Measurements from ENCODE around the gene ANKRD66. TPM values are rescaled to one million over a fixed set of nuclear protein-coding genes. Genes with fewer than 3 reads are reported as not detected.
"Not testable (repeated sequence)": the region's sequence is repeated elsewhere in the genome, so short reads cannot be mapped to it uniquely, and the experiment has no call there.

Gene ANKRD66
- polyA plus RNA-seq, 4 donors: 0.04 TPM; not detected in 3

DNA sequence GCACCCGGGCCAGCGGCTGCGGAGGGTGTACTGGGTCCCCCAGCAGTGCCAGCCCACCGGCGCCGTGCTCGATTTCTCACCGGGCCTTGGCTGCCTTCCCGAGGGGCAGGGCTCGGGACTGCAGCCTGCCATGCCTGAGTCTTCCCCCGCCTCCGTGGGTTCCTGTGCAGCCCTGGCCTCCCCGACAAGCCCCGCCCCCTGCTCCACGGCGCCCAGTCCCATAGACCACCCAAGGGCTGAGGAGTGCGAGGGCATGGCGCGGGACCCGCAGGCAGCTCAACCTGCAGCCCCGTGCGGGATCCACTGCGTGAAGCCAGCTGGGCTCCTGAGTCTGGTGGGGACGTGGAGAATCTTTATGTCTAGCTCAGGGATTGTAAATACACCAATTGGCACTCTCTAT is 28.0 kb downstream of the ANKRD66 start:
- FAIRE-seq; H3K27ac ChIP-seq (ENCODE audit: low read depth in 1 of 3, low read length in 2 of 3); H3K27me3 ChIP-seq (ENCODE audit: control insufficient read depth in 3 of 3, insufficient read depth in 3 of 3, low read length in 3 of 3); H3K4me1 ChIP-seq (ENCODE audit: control insufficient read depth in 3 of 3, insufficient read depth in 2 of 3, low read depth in 1 of 3, low read length in 2 of 3); H3K4me3 ChIP-seq (ENCODE audit: low read depth in 1 of 3, low read length in 3 of 3); DNase-seq; H3K36me3 ChIP-seq (ENCODE audit: control insufficient read depth in 3 of 3, insufficient read depth in 2 of 3, low read depth in 1 of 3, low read length in 3 of 3); H3K9me3 ChIP-seq (ENCODE audit: control insufficient read depth in 2 of 2, insufficient read depth in 1 of 2, low read depth in 1 of 2, low read length in 1 of 2): not testable (repeated sequence)
- 92 to 98% (median 97%) methylated on average over 19 to 24 of the region's 24 CpGs for WGBS, 3 donors

DNA sequence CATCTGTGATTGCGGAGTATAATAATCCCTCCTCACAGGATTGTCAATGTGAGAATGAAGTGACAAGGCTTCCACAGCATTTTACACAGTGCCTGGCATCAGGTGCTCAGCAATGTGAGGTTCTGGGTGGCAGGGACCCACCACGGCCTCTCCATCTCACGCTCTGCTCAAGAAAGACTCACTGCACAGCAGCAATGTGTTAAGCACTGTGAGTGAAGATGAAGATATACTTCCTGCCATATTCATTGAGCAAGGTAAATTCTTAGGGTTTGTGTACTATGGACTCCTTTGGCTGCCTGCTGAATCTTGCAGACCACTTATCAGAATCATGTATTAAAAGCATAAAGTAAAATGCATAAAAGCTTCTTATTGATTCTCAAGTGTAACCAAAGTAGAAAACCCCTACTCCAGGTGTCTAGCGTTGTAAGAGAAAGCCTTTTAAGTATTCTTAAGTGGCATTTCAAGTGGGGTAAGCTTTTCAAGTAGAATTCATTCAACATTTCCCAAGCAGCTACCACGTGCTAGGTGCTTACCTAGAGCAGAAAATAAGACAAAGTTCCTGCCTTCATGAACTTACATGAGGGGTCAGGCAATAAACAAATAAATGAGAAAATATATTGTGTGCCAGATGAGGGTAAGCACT is 29.5 kb downstream of the ANKRD66 start:
- no peak for FAIRE-seq
- WGBS, 3 donors: 85 to 91% (median 86%) methylated on average over 5 of the region's 5 CpGs
- DNase-seq: no peak
- no peaks in the 10 kb centered on the region for H3K9me3 ChIP-seq (ENCODE audit: control insufficient read depth in 2 of 2, insufficient read depth in 1 of 2, low read depth in 1 of 2, low read length in 1 of 2)
- peaks cover 0 to 6% (median 0%) of the 10 kb centered on the region in 3 donors for H3K4me1 ChIP-seq (ENCODE audit: control insufficient read depth in 3 of 3, insufficient read depth in 2 of 3, low read depth in 1 of 3, low read length in 2 of 3)
- H3K27ac ChIP-seq (ENCODE audit: low read depth in 1 of 3, low read length in 2 of 3): no peak overlapping the region
- H3K27me3 ChIP-seq (ENCODE audit: control insufficient read depth in 3 of 3, insufficient read depth in 3 of 3, low read length in 3 of 3): no peaks in the 10 kb centered on the region
- no peaks in the 10 kb centered on the region for H3K36me3 ChIP-seq (ENCODE audit: control insufficient read depth in 3 of 3, insufficient read depth in 2 of 3, low read depth in 1 of 3, low read length in 3 of 3)
- H3K4me3 ChIP-seq (ENCODE audit: low read depth in 1 of 3, low read length in 3 of 3): no peak overlapping the region

DNA sequence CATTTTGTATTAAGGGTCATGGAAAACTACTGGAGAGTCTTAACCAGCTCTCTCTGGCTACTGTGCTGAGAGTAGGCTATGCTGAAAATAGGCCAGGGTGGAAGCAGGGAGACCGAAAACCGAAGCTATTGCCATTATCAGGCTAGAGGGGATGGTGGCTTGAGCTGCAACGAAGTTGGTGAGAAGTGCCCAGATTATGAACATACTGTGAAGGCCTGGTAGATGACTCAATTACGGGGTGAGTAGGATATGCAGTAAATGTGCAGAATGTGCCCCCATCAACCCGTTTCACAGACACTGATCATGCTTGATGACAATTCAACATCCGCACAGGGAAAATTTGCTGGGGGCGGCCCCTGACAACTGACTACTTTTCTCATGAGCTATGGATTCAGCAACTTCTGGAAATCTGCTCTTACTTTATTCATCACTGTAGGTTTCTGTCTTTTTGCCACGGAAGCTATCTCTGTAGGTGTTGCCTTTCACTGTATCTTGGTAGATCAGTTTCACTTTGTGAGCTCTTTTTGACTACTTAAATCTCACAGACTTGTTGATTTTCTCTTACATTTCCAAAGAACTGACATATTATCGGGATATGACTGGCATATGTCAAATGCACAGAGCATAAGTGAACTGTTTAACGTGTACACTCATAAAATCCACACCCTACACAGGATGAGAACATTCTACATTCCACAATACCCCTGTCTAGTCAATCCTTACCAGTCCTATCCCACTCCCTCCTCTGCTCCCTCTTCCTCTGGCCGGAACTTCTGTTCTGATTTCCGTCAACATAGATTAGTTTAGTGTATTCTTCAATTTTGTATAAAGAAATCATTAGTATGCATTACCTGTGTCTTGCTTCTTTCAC is 31.0 kb downstream of the ANKRD66 start:
- 78 to 84% (median 81%) methylated on average over 12 of the region's 12 CpGs for WGBS, 3 donors
- H3K4me3 ChIP-seq (ENCODE audit: low read depth in 1 of 3, low read length in 3 of 3): no peak overlapping the region
- H3K27me3 ChIP-seq (ENCODE audit: control insufficient read depth in 3 of 3, insufficient read depth in 3 of 3, low read length in 3 of 3): no peaks in the 10 kb centered on the region
- H3K36me3 ChIP-seq (ENCODE audit: control insufficient read depth in 3 of 3, insufficient read depth in 2 of 3, low read depth in 1 of 3, low read length in 3 of 3): no peaks in the 10 kb centered on the region
- H3K9me3 ChIP-seq (ENCODE audit: control insufficient read depth in 2 of 2, insufficient read depth in 1 of 2, low read depth in 1 of 2, low read length in 1 of 2): no peaks in the 10 kb centered on the region
- H3K4me1 ChIP-seq (ENCODE audit: control insufficient read depth in 3 of 3, insufficient read depth in 2 of 3, low read depth in 1 of 3, low read length in 2 of 3): no peaks in the 10 kb centered on the region
- DNase-seq (no peak), FAIRE-seq (no peak)
- H3K27ac ChIP-seq (ENCODE audit: low read depth in 1 of 3, low read length in 2 of 3): no peak overlapping the region

DNA sequence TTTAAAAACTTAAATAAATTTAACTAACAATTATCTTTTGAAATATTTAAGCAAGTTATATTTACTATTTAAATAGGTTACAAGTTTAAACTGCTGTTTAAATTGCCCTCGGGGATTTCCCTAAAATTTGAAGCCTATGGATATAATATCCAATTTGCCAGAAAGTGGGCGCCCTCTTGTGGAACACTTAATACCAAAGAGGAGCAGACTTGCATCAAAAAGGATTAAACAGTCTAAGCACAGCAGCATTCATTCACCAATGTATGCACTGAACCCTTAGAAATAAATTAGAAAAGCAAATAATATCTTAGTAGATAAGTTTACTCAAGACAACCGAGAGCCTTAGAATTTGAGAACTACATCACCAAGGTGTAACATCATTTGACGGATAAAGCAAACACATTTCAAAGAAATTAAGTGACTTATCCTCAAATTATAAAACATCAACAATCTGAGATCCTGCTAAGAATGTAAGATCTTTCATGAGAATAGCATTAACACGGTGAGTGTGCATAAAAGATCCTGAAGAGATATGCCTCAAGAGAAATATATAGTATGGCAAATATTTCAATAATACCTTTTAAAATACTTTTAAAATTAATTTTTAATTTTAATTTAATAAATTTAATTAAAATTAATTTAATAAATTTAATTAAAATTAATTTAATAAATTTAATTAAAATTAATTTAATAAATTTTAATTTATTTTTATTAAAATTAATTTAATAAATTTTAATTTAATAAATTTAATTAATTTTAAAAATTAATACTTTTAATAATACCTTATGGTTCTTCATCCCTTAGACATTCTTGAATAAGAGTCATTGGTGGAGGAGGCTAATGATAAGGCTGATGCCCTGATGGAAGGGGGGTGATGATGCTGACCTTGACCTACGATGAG is 35.0 kb downstream of the ANKRD66 start:
- Histone ChIP-seq H3K27me3 (ENCODE audit: control insufficient read depth in 3 of 3, insufficient read depth in 3 of 3, low read length in 3 of 3) (no peaks in the 10 kb centered on the region), H3K4me1 (ENCODE audit: control insufficient read depth in 3 of 3, insufficient read depth in 2 of 3, low read depth in 1 of 3, low read length in 2 of 3) (peaks cover 0 to 8% (median 0%) of the 10 kb centered on the region in 3 donors), H3K9me3 (ENCODE audit: control insufficient read depth in 2 of 2, insufficient read depth in 1 of 2, low read depth in 1 of 2, low read length in 1 of 2) (no peaks in the 10 kb centered on the region), H3K27ac (ENCODE audit: low read depth in 1 of 3, low read length in 2 of 3) (no peak overlapping the region), H3K4me3 (ENCODE audit: low read depth in 1 of 3, low read length in 3 of 3) (no peak overlapping the region), H3K36me3 (ENCODE audit: control insufficient read depth in 3 of 3, insufficient read depth in 2 of 3, low read depth in 1 of 3, low read length in 3 of 3) (no peaks in the 10 kb centered on the region)
- FAIRE-seq: peak; percentile 99
- peak; percentile 71 to 76 for DNase-seq
- 32 to 38% (median 35%) methylated on average over 6 of the region's 6 CpGs for WGBS, 3 donors

DNA sequence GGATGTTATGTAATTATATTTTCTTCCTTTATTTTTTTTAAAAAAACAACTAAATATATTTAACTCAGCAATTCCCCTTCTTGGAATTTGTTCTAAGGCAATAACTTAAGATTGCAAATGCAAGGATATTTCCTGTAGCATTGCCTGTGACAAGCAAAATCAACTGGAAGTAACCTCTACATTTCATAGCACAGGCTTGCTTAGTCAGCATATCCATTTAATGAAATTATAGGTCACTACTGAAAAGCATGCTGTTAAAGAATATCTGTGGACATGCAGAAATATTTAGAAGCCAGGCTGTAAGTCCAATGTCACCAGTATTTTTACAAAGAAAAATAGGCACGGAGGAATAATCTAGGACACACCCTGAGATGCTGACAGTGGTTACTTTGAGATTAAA is 37.8 kb downstream of the ANKRD66 start:
- H3K4me3 ChIP-seq (ENCODE audit: low read depth in 1 of 3, low read length in 3 of 3): no peak overlapping the region
- 78 to 89% (median 81%) methylated on average over 1 of the region's 1 CpG for WGBS, 3 donors
- H3K4me1 ChIP-seq (ENCODE audit: control insufficient read depth in 3 of 3, insufficient read depth in 2 of 3, low read depth in 1 of 3, low read length in 2 of 3): peaks cover 0 to 33% (median 8%) of the 10 kb centered on the region in 3 donors
- no peaks in the 10 kb centered on the region for H3K36me3 ChIP-seq (ENCODE audit: control insufficient read depth in 3 of 3, insufficient read depth in 2 of 3, low read depth in 1 of 3, low read length in 3 of 3)
- H3K27me3 ChIP-seq (ENCODE audit: control insufficient read depth in 3 of 3, insufficient read depth in 3 of 3, low read length in 3 of 3): no peaks in the 10 kb centered on the region
- no peak for FAIRE-seq
- no peaks in the 10 kb centered on the region for H3K9me3 ChIP-seq (ENCODE audit: control insufficient read depth in 2 of 2, insufficient read depth in 1 of 2, low read depth in 1 of 2, low read length in 1 of 2)
- peak in 1 of 2 donors; percentile 11 for DNase-seq
- H3K27ac ChIP-seq (ENCODE audit: low read depth in 1 of 3, low read length in 2 of 3): no peak overlapping the region

DNA sequence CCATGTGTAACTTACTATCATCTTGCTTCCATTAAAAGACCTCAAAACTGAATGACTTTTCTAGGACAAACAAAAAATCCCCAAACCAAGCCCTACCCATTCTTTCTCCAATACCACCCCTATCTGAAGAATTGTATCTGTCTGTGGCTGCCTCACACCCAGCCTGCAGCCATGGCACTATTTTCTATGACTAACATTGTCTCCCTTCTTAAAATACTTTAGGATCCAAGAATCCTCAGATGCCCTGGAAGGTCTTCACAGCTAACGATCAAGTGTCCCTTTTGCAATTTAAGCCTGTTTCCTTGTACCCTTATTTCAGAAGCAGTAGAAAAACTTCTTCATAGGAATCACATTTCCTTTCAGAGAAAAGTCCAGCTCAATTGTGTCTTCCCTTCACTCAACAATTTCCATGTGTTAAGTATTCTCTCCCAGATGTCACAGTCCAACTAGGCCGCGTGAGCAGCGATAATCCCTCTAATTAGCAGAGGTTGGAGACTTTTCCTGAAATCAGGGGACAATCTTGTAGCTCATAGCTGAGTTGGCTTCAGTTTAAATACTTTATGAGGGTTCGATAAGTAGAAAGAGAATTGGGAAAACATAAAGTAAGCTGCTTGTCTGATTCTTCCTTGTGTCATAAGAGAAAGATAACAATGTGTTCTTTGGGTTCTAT is 41.3 kb downstream of the ANKRD66 start:
- peak in 1 of 2 donors; percentile 57 for DNase-seq
- no peaks in the 10 kb centered on the region for H3K36me3 ChIP-seq (ENCODE audit: control insufficient read depth in 3 of 3, insufficient read depth in 2 of 3, low read depth in 1 of 3, low read length in 3 of 3)
- no peak for FAIRE-seq
- 49 to 68% (median 61%) methylated on average over 5 of the region's 5 CpGs for WGBS, 3 donors
- H3K27me3 ChIP-seq (ENCODE audit: control insufficient read depth in 3 of 3, insufficient read depth in 3 of 3, low read length in 3 of 3): no peaks in the 10 kb centered on the region
- H3K4me3 ChIP-seq (ENCODE audit: low read depth in 1 of 3, low read length in 3 of 3): no peak overlapping the region
- no peaks in the 10 kb centered on the region for H3K9me3 ChIP-seq (ENCODE audit: control insufficient read depth in 2 of 2, insufficient read depth in 1 of 2, low read depth in 1 of 2, low read length in 1 of 2)
- peak overlapping the region in 1 of 3 donors; percentile 83 for H3K27ac ChIP-seq (ENCODE audit: low read depth in 1 of 3, low read length in 2 of 3)
- H3K4me1 ChIP-seq (ENCODE audit: control insufficient read depth in 3 of 3, insufficient read depth in 2 of 3, low read depth in 1 of 3, low read length in 2 of 3): peaks cover 4 to 58% (median 11%) of the 10 kb centered on the region in 3 donors

DNA sequence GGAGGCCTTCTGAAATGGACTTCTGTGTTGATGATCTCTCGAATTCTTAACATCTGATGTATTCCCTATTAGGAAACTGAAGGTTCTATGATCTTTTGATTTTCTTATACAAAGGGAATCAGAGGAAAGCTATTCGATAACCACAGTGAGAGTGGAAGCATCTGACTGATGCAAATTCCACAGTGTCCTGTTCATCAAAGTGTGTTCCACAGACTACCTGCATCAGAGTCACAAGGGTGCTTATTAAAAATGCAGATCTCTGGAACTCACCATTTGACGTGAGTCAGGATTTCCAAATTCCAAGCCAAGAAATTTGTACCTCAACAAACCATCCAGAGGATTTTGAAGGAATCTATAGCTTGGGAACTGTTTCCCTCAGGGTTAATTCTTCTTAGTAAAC is 42.1 kb downstream of the ANKRD66 start:
- FAIRE-seq (no peak), DNase-seq (no peak)
- H3K27me3 ChIP-seq (ENCODE audit: control insufficient read depth in 3 of 3, insufficient read depth in 3 of 3, low read length in 3 of 3): no peaks in the 10 kb centered on the region
- H3K4me3 ChIP-seq (ENCODE audit: low read depth in 1 of 3, low read length in 3 of 3): no peak overlapping the region
- no peaks in the 10 kb centered on the region for H3K36me3 ChIP-seq (ENCODE audit: control insufficient read depth in 3 of 3, insufficient read depth in 2 of 3, low read depth in 1 of 3, low read length in 3 of 3)
- H3K4me1 ChIP-seq (ENCODE audit: control insufficient read depth in 3 of 3, insufficient read depth in 2 of 3, low read depth in 1 of 3, low read length in 2 of 3): peaks cover 4 to 60% (median 11%) of the 10 kb centered on the region in 3 donors
- H3K27ac ChIP-seq (ENCODE audit: low read depth in 1 of 3, low read length in 2 of 3): peak overlapping the region in 1 of 3 donors; percentile 83
- no peaks in the 10 kb centered on the region for H3K9me3 ChIP-seq (ENCODE audit: control insufficient read depth in 2 of 2, insufficient read depth in 1 of 2, low read depth in 1 of 2, low read length in 1 of 2)
- WGBS, 3 donors: 76 to 91% (median 85%) methylated on average over 3 of the region's 3 CpGs
